ENCODE results near the gene FAM167B. TPM values are rescaled to one million over a fixed set of nuclear protein-coding genes. Genes with fewer than 3 reads are reported as not detected.

FAM167B gene
- total and polyA plus RNA-seq, 4 donors: 2.6 to 30.5 (median 5.7) TPM

GRCh38 chr1:32201011-32201855 is 45.8 kb upstream of the FAM167B start:
- TF ChIP-seq CTCF (IDR thresholded peaks at IDR 0.05; ENCODE audit: control extremely low read depth, extremely low read depth): no peak
- Histone ChIP-seq H3K4me1 (ENCODE audit: control insufficient read depth in 5 of 5, insufficient read depth in 5 of 5, low read length in 5 of 5) (peaks cover 8 to 23% (median 12%) of the 10 kb centered on the region in 5 donors), H3K27ac (ENCODE audit: low read depth in 1 of 2, low read length in 1 of 2) (peak overlapping the region; percentile 55 to 86), H3K36me3 (ENCODE audit: control insufficient read depth in 4 of 4, insufficient read depth in 4 of 4, low read length in 4 of 4) (peaks cover 0 to 11% (median 8%) of the 10 kb centered on the region in 4 donors), H3K27me3 (ENCODE audit: control insufficient read depth in 3 of 3, insufficient read depth in 3 of 3, low read length in 2 of 3) (no peaks in the 10 kb centered on the region), H3K9ac (ENCODE audit: insufficient read depth in 1 of 2, low read length in 2 of 2) (peak overlapping the region; percentile 20 to 86), H3K4me3 (peak overlapping the region; percentile 19), H3K9me3 (ENCODE audit: control insufficient read depth in 4 of 4, insufficient read depth in 3 of 4, low read length in 3 of 4) (no peaks in the 10 kb centered on the region)
- DNase-seq: peak; percentile 77 to 84 (median 81)
- 2 to 3% methylated on average over 26 of the region's 26 CpGs for WGBS, 2 donors
- ATAC-seq (ENCODE audit: insufficient read depth, low FRiP score): no peak

GRCh38 chr1:32204943-32205361 is 42.1 kb upstream of the FAM167B start:
- no peak for ATAC-seq (ENCODE audit: insufficient read depth, low FRiP score)
- Histone ChIP-seq H3K27ac (ENCODE audit: low read depth in 1 of 2, low read length in 1 of 2) (peak overlapping the region in 1 of 2 donors; percentile 1), H3K4me1 (ENCODE audit: control insufficient read depth in 5 of 5, insufficient read depth in 5 of 5, low read length in 5 of 5) (peaks cover 9 to 21% (median 11%) of the 10 kb centered on the region in 5 donors)

GRCh38 chr1:32205401-32206370 is 41.3 kb upstream of the FAM167B start, which contains the start of gene IQCC:
IQCC (plus strand) TSS chr1:32205671; CDS start chr1:32205682, 11 bp downstream.
- no peaks in the 10 kb centered on the region for H3K9me3 ChIP-seq (ENCODE audit: control insufficient read depth in 4 of 4, insufficient read depth in 3 of 4, low read length in 3 of 4)
- no peaks in the 10 kb centered on the region for H3K27me3 ChIP-seq (ENCODE audit: control insufficient read depth in 3 of 3, insufficient read depth in 3 of 3, low read length in 2 of 3)
- ATAC-seq (ENCODE audit: insufficient read depth, low FRiP score) (peak; percentile 85), DNase-seq (peak; percentile 91 to 93 (median 92))
- H3K4me3 ChIP-seq: peak within 1 kb of the TSS; percentile 43
- peaks cover 7 to 19% (median 11%) of the 10 kb centered on the region in 5 donors for H3K4me1 ChIP-seq (ENCODE audit: control insufficient read depth in 5 of 5, insufficient read depth in 5 of 5, low read length in 5 of 5)
- H3K27ac ChIP-seq (ENCODE audit: low read depth in 1 of 2, low read length in 1 of 2): peak within 1 kb of the TSS in 1 of 2 donors; percentile 1
- no peak for TF ChIP-seq CTCF (IDR thresholded peaks at IDR 0.05; ENCODE audit: control extremely low read depth, extremely low read depth)
- H3K36me3 ChIP-seq (ENCODE audit: control insufficient read depth in 4 of 4, insufficient read depth in 4 of 4, low read length in 4 of 4): no peaks in the 10 kb centered on the region
- WGBS, 2 donors: 2 to 3% methylated on average over 76 to 77 of the region's 77 CpGs
- H3K9ac ChIP-seq (ENCODE audit: insufficient read depth in 1 of 2, low read length in 2 of 2): peak within 1 kb of the TSS; percentile 88 to 95

More at GRCh38 chr1:32204943-32205361, 42.1 kb upstream of the FAM167B start:
- Histone ChIP-seq H3K4me3 (peak overlapping the region; percentile 43), H3K9ac (ENCODE audit: insufficient read depth in 1 of 2, low read length in 2 of 2) (peak overlapping the region; percentile 71 to 95), H3K9me3 (ENCODE audit: control insufficient read depth in 4 of 4, insufficient read depth in 3 of 4, low read length in 3 of 4) (no peaks in the 10 kb centered on the region), H3K36me3 (ENCODE audit: control insufficient read depth in 4 of 4, insufficient read depth in 4 of 4, low read length in 4 of 4) (no peaks in the 10 kb centered on the region), H3K27me3 (ENCODE audit: control insufficient read depth in 3 of 3, insufficient read depth in 3 of 3, low read length in 2 of 3) (no peaks in the 10 kb centered on the region)
- TF ChIP-seq CTCF (IDR thresholded peaks at IDR 0.05; ENCODE audit: control extremely low read depth, extremely low read depth): no peak
- WGBS, 2 donors: 38 to 63% methylated on average over 26 of the region's 26 CpGs
- DNase-seq: peak in 1 of 3 donors; percentile 25

Data from lung (tissue), 12 donors.